CD4-positive, CD25-positive, alpha-beta regulatory T cell (primary cell): ENCODE results near the gene FXYD7. TPM values are rescaled to one million over a fixed set of nuclear protein-coding genes. Genes with fewer than 3 reads are reported as not detected.
A peak's percentile ranks its signal among the peaks of the same experiment; 100 is the strongest.

Experiments
- ATAC-seq, 2 donors: fragments of 150-1000 bp; cut with Tn5 transposase; one replicate each; pipeline ENCODE4 v1.10.0; 2021; ENCODE audit warnings: low read depth in 2 of 2, moderate number of reproducible peaks in 2 of 2, moderate library complexity in 1 of 2
- DNase-seq, 3 donors: peaks; one replicate each; pipeline versions ENCODE4 v3.0.0 to v3.0.0-alpha.2; 2012 to 2022; ENCODE audit warnings: mixed read lengths in 1 of 3
- H3K27ac ChIP-seq: one replicate; pipeline ENCODE4 v1.7.0; 2013; ENCODE audit warnings: mild to moderate bottlenecking, low read length; ENCODE audit not compliant: insufficient read depth, poor library complexity, severe bottlenecking
- H3K27me3 ChIP-seq: one replicate; pipeline ENCODE4 v1.7.0; 2013; ENCODE audit warnings: low read length; ENCODE audit not compliant: control insufficient read depth, insufficient read depth
- H3K36me3 ChIP-seq: one replicate; pipeline ENCODE4 v1.7.0; 2013; ENCODE audit warnings: mild to moderate bottlenecking, low read length, moderate library complexity; ENCODE audit not compliant: control insufficient read depth, insufficient read depth
- H3K4me1 ChIP-seq: 2 replicates; pipeline ENCODE4 v1.7.0; 2013; ENCODE audit warnings: mild to moderate bottlenecking, low read length; ENCODE audit not compliant: insufficient read depth, control insufficient read depth, poor library complexity, severe bottlenecking
- H3K4me3 ChIP-seq: one replicate; pipeline ENCODE4 v1.7.0; 2013; ENCODE audit warnings: low read depth, mild to moderate bottlenecking, low read length, moderate library complexity
- H3K9me3 ChIP-seq, 2 experiments: 1 replicate in 1 of 2; 2 replicates in 1 of 2; pipeline ENCODE4 v1.7.0; 2013; ENCODE audit warnings: low read length in 2 of 2, mild to moderate bottlenecking in 1 of 2, moderate library complexity in 1 of 2; ENCODE audit not compliant: control insufficient read depth in 2 of 2
- H3K27ac Mint-ChIP-seq, 3 donors: one replicate each; pipeline ENCODE4 v1.8.0; 2020 to 2022; ENCODE audit warnings: mild to moderate bottlenecking in 3 of 3, mixed read lengths in 3 of 3, moderate library complexity in 2 of 3
- H3K27me3 Mint-ChIP-seq: one replicate; pipeline ENCODE4 v1.8.0; 2022; ENCODE audit warnings: mild to moderate bottlenecking, mixed read lengths
- H3K36me3 Mint-ChIP-seq: one replicate; pipeline ENCODE4 v1.8.0; 2020; ENCODE audit warnings: mixed read lengths
- H3K4me1 Mint-ChIP-seq, 4 donors: one replicate each; pipeline ENCODE4 v1.8.0; 2020 to 2022; ENCODE audit warnings: mixed read lengths in 4 of 4, mild to moderate bottlenecking in 1 of 4
- H3K4me3 Mint-ChIP-seq, 4 donors: one replicate each; pipeline ENCODE4 v1.8.0; 2020 to 2022; ENCODE audit warnings: mild to moderate bottlenecking in 4 of 4, mixed read lengths in 4 of 4, moderate library complexity in 3 of 4
- H3K9me3 Mint-ChIP-seq, 7 donors: one replicate each; pipeline ENCODE4 v1.8.0; 2020 to 2022; ENCODE audit warnings: mixed read lengths in 7 of 7, mild to moderate bottlenecking in 3 of 7, moderate library complexity in 2 of 7
- polyA plus RNA-seq, 4 donors: library from polyadenylated mRNA; unstranded; fragments of 300-500 nt; fragmentation: Illumina TruSeq; gene quantifications; one replicate each; pipeline ENCODE4 v1.2.3, GENCODE V29; 2021
- total RNA-seq: library from RNA; stranded (reverse); gene quantifications from one replicate; pipeline ENCODE4 v1.2.3, GENCODE V29; 2022

Gene FXYD7
- total and polyA plus RNA-seq, 5 donors from 2014 or later: 3.2 to 9.3 (median 4.9) TPM

DNA sequence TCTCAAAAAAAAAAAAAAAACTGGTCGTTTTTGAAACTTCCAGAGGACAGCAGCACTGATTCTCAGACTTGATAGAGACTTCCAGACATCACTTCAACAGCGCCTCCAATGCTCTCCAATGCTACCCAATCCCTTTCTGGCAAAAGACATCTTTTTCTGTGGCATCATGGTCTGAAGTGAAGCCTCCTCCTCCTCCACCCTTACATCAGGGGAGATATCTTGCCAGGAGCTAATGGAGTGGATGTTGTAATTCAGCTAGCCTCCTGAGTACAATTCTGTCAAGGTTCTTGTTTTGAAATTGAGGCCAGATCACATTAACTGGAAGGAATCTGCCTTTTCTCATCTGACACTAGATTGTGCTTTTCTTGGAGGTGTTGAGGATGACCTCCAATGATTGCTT lies 35.6 kb downstream of the FXYD7 start:
- Histone ChIP-seq H3K9me3 (peaks cover 5 to 10% of the 10 kb centered on the region in 2 experiments), H3K27ac (no peak overlapping the region), H3K36me3 (no peaks in the 10 kb centered on the region), H3K4me1 (peaks cover 4% of the 10 kb centered on the region), H3K27me3 (no peaks in the 10 kb centered on the region), H3K4me3 (no peak overlapping the region)
- DNase-seq: no peak
- ATAC-seq: no peak
- peak overlapping the region in 1 of 4 donors; percentile 17 for H3K4me3 Mint-ChIP-seq
- H3K27ac Mint-ChIP-seq: peak overlapping the region in 1 of 3 donors; percentile 65
- no peaks in the 10 kb centered on the region for H3K27me3 Mint-ChIP-seq
- peaks cover 0 to 39% (median 16%) of the 10 kb centered on the region in 4 donors for H3K4me1 Mint-ChIP-seq
- H3K9me3 Mint-ChIP-seq: peaks cover 0 to 5% (median 3%) of the 10 kb centered on the region in 7 donors
- H3K36me3 Mint-ChIP-seq: no peaks in the 10 kb centered on the region

DNA sequence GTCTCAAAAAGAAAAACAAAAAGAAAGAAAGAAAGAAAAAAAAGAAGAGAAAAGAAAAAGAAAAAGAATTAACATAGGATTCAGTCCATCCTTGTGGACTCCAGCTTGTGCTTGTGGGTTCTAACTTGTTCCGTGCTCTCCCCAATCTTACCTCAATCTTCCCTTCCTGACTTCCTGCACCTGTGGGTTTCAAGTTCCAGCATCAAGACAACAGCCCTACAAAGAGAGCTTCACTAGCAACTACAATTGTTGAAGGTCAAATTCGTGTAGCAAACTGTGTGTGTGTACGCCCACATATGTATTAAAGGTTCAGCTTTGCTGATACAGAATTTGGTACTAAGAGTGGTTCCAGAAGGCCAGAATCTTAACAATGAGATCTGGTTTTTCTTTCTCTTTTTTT lies 36.8 kb downstream of the FXYD7 start:
- Mint-ChIP-seq H3K4me3 (no peak overlapping the region), H3K36me3 (no peaks in the 10 kb centered on the region), H3K4me1 (peaks cover 1 to 39% (median 20%) of the 10 kb centered on the region in 4 donors), H3K27ac (no peak overlapping the region), H3K27me3 (peaks cover 4% of the 10 kb centered on the region), H3K9me3 (peaks cover 1 to 10% (median 4%) of the 10 kb centered on the region in 7 donors)
- H3K4me3 ChIP-seq: no peak overlapping the region
- no peak overlapping the region for H3K27ac ChIP-seq
- ATAC-seq: no peak
- peaks cover 5 to 10% of the 10 kb centered on the region in 2 experiments for H3K9me3 ChIP-seq
- H3K36me3 ChIP-seq: no peaks in the 10 kb centered on the region
- no peaks in the 10 kb centered on the region for H3K27me3 ChIP-seq
- DNase-seq: no peak
- H3K4me1 ChIP-seq: peaks cover 4% of the 10 kb centered on the region

DNA sequence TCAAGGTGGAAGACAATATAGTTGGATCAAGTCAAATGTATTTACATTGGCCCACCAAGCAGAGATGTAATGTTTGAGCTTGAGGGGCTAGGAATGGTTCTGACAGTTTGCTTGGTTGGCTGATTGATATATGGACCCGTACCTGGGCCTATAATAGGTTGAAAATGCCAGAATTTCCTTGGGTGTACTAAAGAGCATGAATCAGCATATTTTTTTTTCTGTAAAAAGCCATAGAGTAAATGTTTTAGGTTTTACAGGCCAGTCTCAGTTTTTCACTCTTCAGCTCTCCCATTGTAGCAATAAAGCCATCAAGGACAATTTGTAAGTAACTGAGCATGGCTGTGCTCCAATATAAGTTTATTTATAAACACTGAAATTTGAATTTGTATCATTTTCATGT lies 38.3 kb downstream of the FXYD7 start:
- DNase-seq: no peak
- H3K9me3 ChIP-seq: peaks cover 5 to 10% of the 10 kb centered on the region in 2 experiments
- Mint-ChIP-seq H3K27ac (no peak overlapping the region), H3K27me3 (peaks cover 7% of the 10 kb centered on the region), H3K4me1 (peaks cover 6 to 28% (median 16%) of the 10 kb centered on the region in 4 donors), H3K4me3 (no peak overlapping the region), H3K9me3 (peaks cover 1 to 13% (median 4%) of the 10 kb centered on the region in 7 donors), H3K36me3 (no peaks in the 10 kb centered on the region)
- H3K27ac ChIP-seq: no peak overlapping the region
- H3K4me3 ChIP-seq: no peak overlapping the region
- ATAC-seq: no peak
- no peaks in the 10 kb centered on the region for H3K36me3 ChIP-seq
- no peaks in the 10 kb centered on the region for H3K27me3 ChIP-seq
- peaks cover 4% of the 10 kb centered on the region for H3K4me1 ChIP-seq

DNA sequence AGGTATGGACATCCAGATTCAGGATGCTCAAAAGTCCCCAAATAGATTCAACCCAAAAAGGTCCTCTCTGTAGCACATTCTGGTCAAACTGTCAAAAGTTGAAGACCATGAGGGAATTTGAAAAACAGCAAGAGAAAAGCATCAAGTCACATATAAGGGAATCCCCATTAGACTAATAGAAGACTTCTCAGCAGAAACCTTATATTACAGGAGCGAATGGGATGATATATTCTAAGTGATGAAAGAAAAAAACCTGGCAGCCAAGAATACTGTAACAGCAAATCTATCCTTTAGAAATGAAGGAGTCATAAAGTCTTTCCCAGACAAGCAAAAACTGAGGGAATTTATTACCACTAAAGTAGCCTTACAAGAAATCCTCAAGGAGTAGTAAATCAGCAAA lies 41.2 kb downstream of the FXYD7 start:
- no peaks in the 10 kb centered on the region for H3K9me3 ChIP-seq
- peaks cover 12 to 15% (median 12%) of the 10 kb centered on the region in 4 donors for H3K4me1 Mint-ChIP-seq
- H3K27ac Mint-ChIP-seq: no peak overlapping the region
- no peak for DNase-seq
- no peaks in the 10 kb centered on the region for H3K4me1 ChIP-seq
- H3K36me3 Mint-ChIP-seq: no peaks in the 10 kb centered on the region
- H3K9me3 Mint-ChIP-seq: peaks cover 0 to 9% (median 4%) of the 10 kb centered on the region in 7 donors
- no peak overlapping the region for H3K4me3 Mint-ChIP-seq
- no peaks in the 10 kb centered on the region for H3K27me3 ChIP-seq
- H3K27ac ChIP-seq: no peak overlapping the region
- no peaks in the 10 kb centered on the region for H3K36me3 ChIP-seq
- no peak overlapping the region for H3K4me3 ChIP-seq
- no peak for ATAC-seq
- H3K27me3 Mint-ChIP-seq: peaks cover 20% of the 10 kb centered on the region

DNA sequence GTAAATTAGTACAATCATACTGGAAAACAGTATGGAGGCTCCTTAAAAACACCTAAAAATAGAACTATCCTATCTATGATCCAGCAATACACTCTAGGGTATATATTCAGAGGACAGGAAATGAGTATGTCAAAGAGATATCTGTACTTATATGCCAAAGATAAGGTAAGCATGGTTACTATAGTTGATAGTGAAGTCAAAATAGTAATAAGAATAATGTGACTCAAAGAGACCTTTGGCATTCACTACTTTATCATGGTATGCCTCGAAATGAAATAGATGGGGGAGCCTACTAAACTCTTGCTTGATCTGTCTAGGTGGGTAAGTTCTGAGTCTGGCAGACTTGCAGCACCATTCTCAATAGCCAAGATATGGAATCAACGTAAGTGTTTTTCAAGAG lies 41.8 kb downstream of the FXYD7 start:
- Mint-ChIP-seq H3K9me3 (peaks cover 0 to 9% (median 4%) of the 10 kb centered on the region in 7 donors), H3K4me1 (peaks cover 9 to 12% (median 10%) of the 10 kb centered on the region in 4 donors), H3K4me3 (no peak overlapping the region), H3K27ac (no peak overlapping the region), H3K27me3 (peaks cover 20% of the 10 kb centered on the region), H3K36me3 (no peaks in the 10 kb centered on the region)
- DNase-seq (no peak), ATAC-seq (no peak)
- H3K4me3 ChIP-seq: no peak overlapping the region
- no peaks in the 10 kb centered on the region for H3K4me1 ChIP-seq
- H3K36me3 ChIP-seq: no peaks in the 10 kb centered on the region
- no peaks in the 10 kb centered on the region for H3K27me3 ChIP-seq
- H3K9me3 ChIP-seq: no peaks in the 10 kb centered on the region
- no peak overlapping the region for H3K27ac ChIP-seq

DNA sequence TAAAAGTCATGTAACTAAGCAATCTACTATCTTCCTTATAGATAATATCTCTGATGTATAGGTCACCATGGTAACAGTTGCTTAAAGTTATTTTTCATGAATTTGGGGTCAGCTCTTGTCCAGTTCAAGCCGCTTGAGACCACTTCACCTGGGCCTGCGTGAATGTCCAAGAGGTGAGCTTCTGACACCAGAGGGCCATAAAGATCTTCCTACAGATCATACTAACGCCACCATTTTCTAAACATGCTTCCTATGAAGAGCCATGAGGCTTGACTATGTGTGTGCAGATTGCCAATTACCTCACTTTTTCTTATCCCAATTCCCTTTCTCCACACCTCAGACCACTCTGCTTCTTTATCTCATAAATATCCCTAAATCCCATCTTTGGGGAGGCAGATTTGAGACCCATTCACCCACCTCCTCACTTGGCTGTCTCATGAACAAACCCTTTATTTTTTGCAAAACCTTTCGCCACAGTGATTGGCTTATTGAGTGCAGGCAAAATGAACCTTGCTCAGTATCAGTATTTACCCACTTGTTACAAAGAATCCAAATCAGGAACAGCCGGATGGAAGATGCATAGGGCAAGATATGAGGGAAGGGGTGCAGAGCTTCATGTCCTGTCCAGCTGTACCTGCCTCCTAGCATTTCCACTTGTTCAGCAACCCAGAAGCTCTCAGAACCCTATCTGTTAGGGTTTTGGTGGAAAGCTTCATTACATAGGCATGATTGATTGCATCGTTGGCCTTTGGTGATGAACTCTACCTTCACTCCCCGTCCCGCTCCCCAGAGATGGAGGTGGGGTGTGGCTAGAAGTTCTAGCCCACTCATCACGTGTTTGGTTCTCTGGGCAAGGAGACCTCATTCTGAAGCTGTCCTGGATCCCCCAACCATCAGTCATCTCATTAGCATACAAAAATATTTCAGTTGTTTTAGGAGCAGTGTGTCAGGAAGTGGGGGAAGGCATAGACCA lies 51.2 kb downstream of the FXYD7 start:
- H3K4me3 ChIP-seq: no peak overlapping the region
- DNase-seq (no peak), ATAC-seq (no peak)
- no peak overlapping the region for H3K27ac ChIP-seq
- H3K27ac Mint-ChIP-seq: peak overlapping the region in 1 of 3 donors; percentile 34
- H3K27me3 ChIP-seq: no peaks in the 10 kb centered on the region
- peaks cover 18% of the 10 kb centered on the region for H3K27me3 Mint-ChIP-seq
- no peak overlapping the region for H3K4me3 Mint-ChIP-seq
- no peaks in the 10 kb centered on the region for H3K36me3 ChIP-seq
- H3K36me3 Mint-ChIP-seq: no peaks in the 10 kb centered on the region
- H3K9me3 ChIP-seq: no peaks in the 10 kb centered on the region
- H3K9me3 Mint-ChIP-seq: no peaks in the 10 kb centered on the region
- peaks cover 0 to 26% (median 19%) of the 10 kb centered on the region in 4 donors for H3K4me1 Mint-ChIP-seq
- H3K4me1 ChIP-seq: peaks cover 9% of the 10 kb centered on the region

DNA sequence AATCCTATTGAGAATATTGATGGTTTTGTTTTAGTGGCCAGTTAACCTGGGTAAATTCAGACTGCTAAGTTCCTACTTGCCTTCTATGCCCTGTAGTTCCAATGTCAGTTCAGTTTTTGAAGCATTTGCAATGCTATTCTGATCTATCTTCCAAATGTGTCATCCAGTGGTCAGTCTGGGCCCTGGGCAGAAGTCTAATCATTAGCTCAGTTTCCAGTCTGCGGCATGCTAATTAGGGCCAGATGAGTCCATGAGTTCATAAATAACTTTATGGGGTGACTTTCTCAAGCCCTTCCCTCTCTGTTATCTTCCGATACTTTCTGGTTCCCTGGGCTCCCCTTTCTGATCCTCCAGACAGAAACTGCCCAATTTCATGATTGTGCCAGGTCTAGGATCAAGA lies 52.8 kb downstream of the FXYD7 start:
- Mint-ChIP-seq H3K27me3 (peaks cover 14% of the 10 kb centered on the region), H3K27ac (peak overlapping the region in 1 of 3 donors; percentile 68)

More for the DNA sequence above, 52.8 kb downstream of the FXYD7 start:
- Mint-ChIP-seq H3K4me1 (peaks cover 0 to 33% (median 22%) of the 10 kb centered on the region in 4 donors), H3K9me3 (no peaks in the 10 kb centered on the region), H3K36me3 (no peaks in the 10 kb centered on the region), H3K4me3 (no peak overlapping the region)
- Histone ChIP-seq H3K36me3 (no peaks in the 10 kb centered on the region), H3K4me1 (peaks cover 9% of the 10 kb centered on the region), H3K4me3 (no peak overlapping the region), H3K27me3 (no peaks in the 10 kb centered on the region), H3K27ac (no peak overlapping the region), H3K9me3 (no peaks in the 10 kb centered on the region)
- ATAC-seq (no peak), DNase-seq (no peak)
